Progenitor cell of endocrine pancreas (in vitro differentiated cells): ENCODE data around the gene CCDC185. TPM values are rescaled to one million over a fixed set of nuclear protein-coding genes. Genes with fewer than 3 reads are reported as not detected.

Experiments
- DNase-seq: peaks from one replicate; pipeline ENCODE4 v3.0.0; 2021; ENCODE audit warnings: low spot score; ENCODE audit not compliant: unreplicated experiment
- H3K27ac Mint-ChIP-seq: 2 replicates; pipeline ENCODE4 v1.8.0; 2021; ENCODE audit warnings: mild to moderate bottlenecking, moderate library complexity, mixed read lengths
- H3K27me3 Mint-ChIP-seq: 2 replicates; pipeline ENCODE4 v1.8.0; 2021; ENCODE audit warnings: mixed read lengths
- H3K36me3 Mint-ChIP-seq: 2 replicates; pipeline ENCODE4 v1.8.0; 2022; ENCODE audit warnings: mixed read lengths; ENCODE audit not compliant: insufficient read depth
- H3K4me1 Mint-ChIP-seq: 2 replicates; pipeline ENCODE4 v1.8.0; 2021; ENCODE audit warnings: low read depth, mixed read lengths
- H3K4me3 Mint-ChIP-seq: 2 replicates; pipeline ENCODE4 v1.8.0; 2021; ENCODE audit warnings: low read depth, mild to moderate bottlenecking, moderate library complexity, mixed read lengths
- H3K9me3 Mint-ChIP-seq: 2 replicates; pipeline ENCODE4 v1.8.0; 2021; ENCODE audit warnings: low read depth, mixed read lengths
- total RNA-seq: library from RNA; stranded (reverse); gene quantifications from 2 replicates; pipeline ENCODE4 v1.2.1, GENCODE V29; 2021
- TF ChIP-seq, protein P1 (sequence below): fragments of 200-600 bp; sonication (generic); IDR thresholded peaks from one replicate; pipeline ENCODE4 v1.5.0; 2021; ENCODE audit warnings: antibody characterized with exemption, mild to moderate bottlenecking; ENCODE audit not compliant: unreplicated experiment

Gene CCDC185
- total RNA-seq, 1 donor from 2014 or later, result not detected

DNA sequence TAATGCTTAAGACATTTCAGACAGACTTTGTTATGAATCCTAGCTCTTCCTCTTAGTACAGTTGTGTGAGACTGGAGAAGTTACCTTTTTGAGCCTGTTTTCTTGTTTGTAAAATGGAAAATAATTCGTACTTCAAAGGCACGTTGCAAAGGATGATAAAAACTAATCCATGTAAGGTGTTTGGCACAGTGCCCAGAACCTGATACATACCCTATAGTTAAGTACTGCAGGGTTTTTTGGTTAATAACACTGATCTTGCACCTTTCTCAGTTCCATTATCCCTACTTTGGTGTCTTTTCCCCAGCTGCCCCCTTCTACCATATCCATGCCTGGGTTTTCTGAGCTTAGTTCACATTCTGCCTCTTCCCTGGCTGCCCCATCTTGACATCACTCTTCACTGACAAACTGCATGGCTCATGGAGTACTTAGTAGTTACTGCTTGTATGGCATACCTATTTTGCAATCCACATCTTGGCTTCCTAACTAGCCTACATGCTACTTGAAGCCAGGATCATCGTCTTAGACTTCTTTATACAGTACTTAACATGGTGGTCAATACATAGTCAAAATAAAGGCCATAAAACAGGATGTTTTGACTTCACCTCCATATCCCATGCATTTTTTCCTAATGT, 10.1 kb downstream of the CCDC185 start:
- H3K27ac Mint-ChIP-seq, result no peak overlapping the region
- H3K36me3 Mint-ChIP-seq, result no peaks in the 10 kb centered on the region
- H3K4me1 Mint-ChIP-seq, result no peaks in the 10 kb centered on the region

DNA sequence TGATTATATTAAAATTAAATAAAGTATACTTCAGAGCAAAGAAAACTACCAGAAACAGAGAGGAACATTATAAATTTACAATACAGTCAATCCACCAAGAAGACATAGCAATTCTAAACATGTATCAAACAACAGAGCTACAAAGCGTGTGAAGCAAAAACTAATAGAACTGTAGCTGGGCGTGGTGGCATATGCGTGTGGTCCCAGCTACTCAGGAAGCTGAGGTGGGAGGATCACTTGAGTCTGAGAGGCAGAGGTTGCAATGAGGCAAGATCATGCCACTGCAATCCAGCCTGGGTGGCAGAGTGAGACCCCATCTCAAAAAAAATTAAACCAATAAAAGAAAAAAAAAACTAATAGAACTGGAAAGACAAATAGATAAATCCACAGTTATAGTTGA, 12.3 kb downstream of the CCDC185 start:
- Mint-ChIP-seq H3K27ac (no peak overlapping the region), H3K9me3 (peaks cover 20% of the 10 kb centered on the region), H3K4me3 (no peak overlapping the region), H3K27me3 (no peaks in the 10 kb centered on the region), H3K36me3 (no peaks in the 10 kb centered on the region), H3K4me1 (no peaks in the 10 kb centered on the region)
- TF ChIP-seq, protein P1, sequence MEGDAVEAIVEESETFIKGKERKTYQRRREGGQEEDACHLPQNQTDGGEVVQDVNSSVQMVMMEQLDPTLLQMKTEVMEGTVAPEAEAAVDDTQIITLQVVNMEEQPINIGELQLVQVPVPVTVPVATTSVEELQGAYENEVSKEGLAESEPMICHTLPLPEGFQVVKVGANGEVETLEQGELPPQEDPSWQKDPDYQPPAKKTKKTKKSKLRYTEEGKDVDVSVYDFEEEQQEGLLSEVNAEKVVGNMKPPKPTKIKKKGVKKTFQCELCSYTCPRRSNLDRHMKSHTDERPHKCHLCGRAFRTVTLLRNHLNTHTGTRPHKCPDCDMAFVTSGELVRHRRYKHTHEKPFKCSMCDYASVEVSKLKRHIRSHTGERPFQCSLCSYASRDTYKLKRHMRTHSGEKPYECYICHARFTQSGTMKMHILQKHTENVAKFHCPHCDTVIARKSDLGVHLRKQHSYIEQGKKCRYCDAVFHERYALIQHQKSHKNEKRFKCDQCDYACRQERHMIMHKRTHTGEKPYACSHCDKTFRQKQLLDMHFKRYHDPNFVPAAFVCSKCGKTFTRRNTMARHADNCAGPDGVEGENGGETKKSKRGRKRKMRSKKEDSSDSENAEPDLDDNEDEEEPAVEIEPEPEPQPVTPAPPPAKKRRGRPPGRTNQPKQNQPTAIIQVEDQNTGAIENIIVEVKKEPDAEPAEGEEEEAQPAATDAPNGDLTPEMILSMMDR, result no peak
- no peak for DNase-seq

More for the DNA sequence above, 10.1 kb downstream of the CCDC185 start:
- TF ChIP-seq, protein P1, result no peak
- peaks cover 20% of the 10 kb centered on the region for H3K9me3 Mint-ChIP-seq
- no peak for DNase-seq
- H3K4me3 Mint-ChIP-seq, result no peak overlapping the region
- H3K27me3 Mint-ChIP-seq, result no peaks in the 10 kb centered on the region

DNA sequence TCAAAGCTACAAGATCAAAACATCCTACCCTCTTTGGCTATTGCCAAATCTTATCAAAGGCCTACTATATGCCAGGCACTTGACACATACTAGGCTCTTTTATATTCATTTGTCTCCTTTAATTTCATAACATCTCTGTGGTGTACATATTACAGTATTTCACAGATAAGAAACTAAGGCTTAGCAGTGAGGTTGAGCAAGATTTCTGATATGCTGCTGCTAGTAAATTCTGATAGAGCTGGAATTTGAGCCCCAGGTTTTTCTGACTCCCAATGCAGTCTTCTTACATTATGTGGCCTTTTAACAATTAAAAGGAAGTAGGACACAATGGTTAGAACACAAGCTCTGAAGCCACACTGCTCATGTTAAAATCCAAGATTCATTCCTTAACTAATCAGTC, 16.8 kb downstream of the CCDC185 start:
- DNase-seq, result no peak
- H3K4me1 Mint-ChIP-seq, result no peaks in the 10 kb centered on the region
- H3K9me3 Mint-ChIP-seq, result peaks cover 21% of the 10 kb centered on the region
- no peaks in the 10 kb centered on the region for H3K36me3 Mint-ChIP-seq
- no peaks in the 10 kb centered on the region for H3K27me3 Mint-ChIP-seq
- TF ChIP-seq, protein P1, result no peak
- no peak overlapping the region for H3K27ac Mint-ChIP-seq
- H3K4me3 Mint-ChIP-seq, result no peak overlapping the region

DNA sequence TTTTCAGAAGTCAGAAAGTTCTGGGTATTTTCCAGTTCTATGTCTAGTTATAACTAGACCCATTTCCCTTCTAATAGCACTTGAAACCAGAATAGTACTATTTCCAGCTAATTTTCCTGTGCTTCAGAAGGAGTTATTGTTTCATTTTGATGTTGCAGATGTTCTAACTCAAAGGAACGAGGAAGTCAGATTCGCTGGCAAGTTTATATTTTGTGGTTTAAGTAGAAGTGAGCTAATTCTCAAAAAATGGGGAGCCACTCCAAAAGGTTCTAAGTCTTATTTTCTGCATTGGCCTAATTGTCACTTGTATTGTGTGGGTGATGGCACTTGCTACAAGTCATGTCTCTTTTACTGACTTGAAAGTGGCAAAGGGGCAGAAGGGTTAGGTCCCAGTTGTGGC, 18.1 kb downstream of the CCDC185 start:
- no peak overlapping the region for H3K27ac Mint-ChIP-seq
- TF ChIP-seq, protein P1, result no peak
- H3K4me1 Mint-ChIP-seq, result no peaks in the 10 kb centered on the region
- no peak for DNase-seq
- H3K4me3 Mint-ChIP-seq, result no peak overlapping the region
- H3K36me3 Mint-ChIP-seq, result no peaks in the 10 kb centered on the region
- H3K9me3 Mint-ChIP-seq, result peaks cover 8% of the 10 kb centered on the region
- no peaks in the 10 kb centered on the region for H3K27me3 Mint-ChIP-seq

DNA sequence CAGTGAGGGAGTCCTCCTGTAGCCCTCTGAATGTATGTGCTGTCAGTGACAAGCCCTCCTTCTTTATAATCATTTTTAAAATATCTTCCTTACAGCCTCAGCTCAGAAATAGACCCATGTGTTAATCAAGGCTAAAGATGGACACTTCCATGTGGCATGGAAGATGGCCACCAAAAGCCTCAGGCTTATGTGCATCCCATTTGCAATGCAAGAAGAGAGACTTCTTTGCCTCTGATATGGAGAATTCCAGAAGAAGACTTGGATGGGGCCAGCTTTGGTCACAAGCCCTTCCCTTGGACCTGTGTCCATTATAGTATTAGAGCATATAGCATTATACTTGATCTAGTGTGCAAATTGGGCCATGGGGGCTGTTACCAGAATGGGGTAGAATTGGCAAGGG, 18.5 kb downstream of the CCDC185 start:
- no peak overlapping the region for H3K27ac Mint-ChIP-seq
- H3K4me1 Mint-ChIP-seq, result no peaks in the 10 kb centered on the region
- H3K27me3 Mint-ChIP-seq, result no peaks in the 10 kb centered on the region
- no peak overlapping the region for H3K4me3 Mint-ChIP-seq
- H3K9me3 Mint-ChIP-seq, result peaks cover 4% of the 10 kb centered on the region
- TF ChIP-seq, protein P1, result no peak
- no peaks in the 10 kb centered on the region for H3K36me3 Mint-ChIP-seq
- no peak for DNase-seq
